Eye (tissue), 1 donor: Measurements from ENCODE around the gene KLHL8.
"Not testable (repeated sequence)": the region's sequence is repeated elsewhere in the genome, so short reads cannot be mapped to it uniquely, and the experiment has no call there.

Source experiments
- DNase-seq: peaks from one replicate; pipeline ENCODE4 v3.0.0-alpha.2; 2015

KLHL8 gene

GRCh38 chr4:87227751-87228151, 7.3 kb upstream of the KLHL8 start:
- no peak for DNase-seq

- DNase-seq = no peak
These were observed 5.5 kb upstream of the KLHL8 start for GRCh38 chr4:87225936-87226335.

- peak; percentile 19 for DNase-seq
These were observed 3.9 kb upstream of the KLHL8 start for GRCh38 chr4:87224141-87224923.

GRCh38 chr4:87219632-87220093, 755 bp downstream of the KLHL8 start:
- DNase-seq = peak; percentile 82

- DNase-seq = not testable (repeated sequence)
These were observed 3.1 kb downstream of the KLHL8 start for GRCh38 chr4:87217235-87217763.

- no peak for DNase-seq
These were observed 3.9 kb downstream of the KLHL8 start for GRCh38 chr4:87216469-87216868.

GRCh38 chr4:87213421-87214075, 6.9 kb downstream of the KLHL8 start:
- DNase-seq = no peak

GRCh38 chr4:87211249-87211952, 9.0 kb downstream of the KLHL8 start:
- no peak for DNase-seq

- no peak for DNase-seq
These were observed 10.7 kb downstream of the KLHL8 start for GRCh38 chr4:87209696-87210095.

GRCh38 chr4:87209182-87209581, 11.2 kb downstream of the KLHL8 start:
- no peak for DNase-seq

GRCh38 chr4:87204559-87204958, 15.9 kb downstream of the KLHL8 start:
- DNase-seq = no peak

GRCh38 chr4:87196927-87197326, 23.5 kb downstream of the KLHL8 start:
- DNase-seq = no peak

GRCh38 chr4:87196146-87196545, 24.3 kb downstream of the KLHL8 start:
- DNase-seq = no peak

GRCh38 chr4:87193958-87194675, 26.3 kb downstream of the KLHL8 start:
- no peak for DNase-seq

- DNase-seq = no peak
These were observed 28.1 kb downstream of the KLHL8 start for GRCh38 chr4:87192145-87192919.

- no peak for DNase-seq
These were observed 31.5 kb downstream of the KLHL8 start for GRCh38 chr4:87188932-87189331.

GRCh38 chr4:87188048-87188447, 32.4 kb downstream of the KLHL8 start:
- peak; percentile 63 for DNase-seq

- DNase-seq = peak; percentile 11
These were observed 35.1 kb downstream of the KLHL8 start for GRCh38 chr4:87185146-87185870.

- DNase-seq = no peak
These were observed 39.7 kb downstream of the KLHL8 start for GRCh38 chr4:87180767-87181166.

GRCh38 chr4:87179751-87180150, 40.7 kb downstream of the KLHL8 start:
- DNase-seq = no peak

GRCh38 chr4:87174672-87175071, 45.7 kb downstream of the KLHL8 start:
- no peak for DNase-seq
